UCSD-AML1 (cell line): Measurements from ENCODE around the gene ZYG11A.

ENCODE experiments used
- DNase-seq: peaks from one replicate; lab custom pipeline; 2025; ENCODE audit not compliant: unreplicated experiment; lab: John Stamatoyannopoulos, UW

Gene ZYG11A

DNA sequence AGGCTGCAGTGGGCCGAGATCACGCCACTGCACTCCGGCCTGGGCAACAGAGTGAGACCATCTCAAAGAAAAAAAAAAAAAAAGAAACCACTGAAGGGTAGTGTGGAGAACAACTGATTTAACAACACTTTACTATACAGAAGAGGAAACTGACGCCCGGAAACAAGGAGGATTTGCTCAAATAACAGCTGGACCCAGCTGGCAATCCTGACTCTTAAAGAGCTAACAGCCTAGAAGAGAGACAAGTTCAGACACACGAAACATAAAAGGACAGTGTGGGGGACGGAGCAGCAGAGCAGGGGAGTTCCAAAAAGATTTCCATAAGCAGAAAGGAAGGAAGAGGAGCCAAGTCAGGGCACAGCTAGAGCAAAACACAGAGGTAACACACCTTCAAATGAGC lies 74.6 kb downstream of the ZYG11A start:
- no peak for DNase-seq

DNA sequence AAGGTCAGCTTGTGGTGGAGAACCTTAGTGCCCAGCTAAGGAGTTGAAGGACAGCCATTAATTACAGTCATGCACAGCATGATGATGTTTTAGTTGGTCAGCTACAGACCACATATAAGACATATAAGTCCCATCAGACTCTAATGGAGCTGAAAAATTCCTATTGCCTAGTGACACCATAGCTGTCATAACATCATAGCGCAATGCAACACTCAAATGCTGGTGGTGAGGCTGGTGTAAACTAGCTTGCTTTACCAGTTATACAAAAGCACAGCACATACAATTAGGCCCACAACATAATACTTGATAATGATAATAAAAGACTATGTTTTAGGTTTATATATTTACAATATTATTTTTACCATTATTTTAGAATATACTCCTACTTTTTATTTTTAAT lies 75.0 kb downstream of the ZYG11A start:
- DNase-seq = no peak

DNA sequence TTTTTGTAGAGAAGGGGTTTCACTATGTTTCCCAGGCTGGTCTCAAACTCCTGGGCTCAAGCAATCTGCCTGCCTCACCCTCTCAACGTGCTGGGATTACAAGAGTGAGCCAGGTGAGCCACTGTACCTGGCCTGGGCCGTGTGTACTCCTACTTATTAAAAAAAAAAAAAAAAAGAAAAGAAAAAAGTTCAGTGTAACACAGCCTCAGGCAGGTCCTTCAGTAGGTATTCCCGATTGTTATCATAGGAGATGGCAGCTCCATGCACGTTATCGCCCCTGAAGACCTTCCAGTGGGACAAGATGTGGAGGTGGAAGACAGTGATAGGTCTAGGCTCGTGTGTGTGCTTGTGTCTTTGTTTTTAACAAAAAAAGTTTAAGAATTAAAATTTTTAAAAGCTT lies 75.6 kb downstream of the ZYG11A start:
- no peak for DNase-seq

DNA sequence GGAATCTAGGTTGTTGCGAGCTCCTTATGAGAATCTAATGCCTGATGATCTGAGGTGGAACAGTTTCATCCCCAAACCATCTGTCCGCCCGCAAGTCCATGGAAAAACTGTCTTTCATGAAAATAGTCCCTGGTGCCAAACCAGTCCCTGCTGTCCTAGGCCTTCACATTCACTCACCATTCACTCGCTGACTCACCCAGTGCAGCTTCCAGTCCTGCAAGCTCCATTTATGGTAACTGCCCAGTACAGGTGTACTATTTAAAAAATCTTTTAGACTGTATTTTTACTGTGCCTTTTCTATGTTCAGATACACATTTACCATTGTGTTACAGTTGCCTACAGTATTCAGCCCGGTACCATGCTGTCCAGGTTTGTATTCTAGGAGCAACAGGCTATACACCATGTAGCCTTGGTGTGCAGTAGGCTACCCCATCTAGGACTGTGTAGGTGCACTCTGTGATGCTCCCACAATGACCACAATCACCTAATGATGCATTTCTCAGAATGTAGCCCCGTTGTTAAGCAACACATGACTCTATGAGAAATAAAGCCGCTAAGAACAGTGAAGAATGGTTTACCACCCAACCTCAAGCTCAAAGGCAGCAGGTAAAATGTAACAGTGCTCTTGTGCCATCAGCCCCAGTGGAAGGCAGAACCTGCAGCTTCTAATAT lies 76.6 kb downstream of the ZYG11A start:
- DNase-seq = no peak

DNA sequence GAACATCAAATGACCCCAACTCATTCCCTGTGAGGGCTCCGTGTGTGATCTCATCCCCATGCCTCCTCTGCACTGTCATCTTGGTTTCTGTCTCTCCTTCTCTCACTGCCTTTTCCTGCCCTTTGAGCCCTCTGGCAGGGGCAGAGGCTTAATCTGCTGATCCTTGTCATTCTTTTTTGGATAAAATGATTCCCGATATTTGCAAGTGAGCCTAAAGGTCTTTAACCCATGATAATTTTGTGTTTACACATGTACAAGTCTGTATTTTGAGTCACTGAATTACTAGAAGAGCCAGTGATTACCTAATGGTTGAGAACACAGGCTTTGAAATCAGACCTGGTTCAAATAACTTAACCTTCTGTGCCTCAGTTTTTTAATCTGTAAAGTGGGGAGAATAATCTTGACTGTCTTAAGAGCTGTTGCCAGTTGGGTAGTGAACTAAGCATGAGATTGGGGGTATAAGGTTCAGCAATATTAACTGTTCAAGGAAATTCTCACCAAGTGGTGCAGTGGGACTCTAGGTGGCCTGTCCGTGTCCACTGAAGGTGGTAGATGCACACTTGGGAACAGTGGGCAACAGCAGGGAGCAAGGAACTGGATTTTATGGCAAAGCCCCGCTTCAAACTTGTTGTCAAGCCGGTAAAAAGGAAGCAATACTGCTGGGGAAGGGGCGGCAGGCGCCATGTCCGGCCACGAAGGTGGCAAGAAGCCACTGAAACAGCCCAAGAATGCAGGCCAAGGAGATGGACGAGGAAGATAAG lies 77.3 kb downstream of the ZYG11A start:
- no peak for DNase-seq

DNA sequence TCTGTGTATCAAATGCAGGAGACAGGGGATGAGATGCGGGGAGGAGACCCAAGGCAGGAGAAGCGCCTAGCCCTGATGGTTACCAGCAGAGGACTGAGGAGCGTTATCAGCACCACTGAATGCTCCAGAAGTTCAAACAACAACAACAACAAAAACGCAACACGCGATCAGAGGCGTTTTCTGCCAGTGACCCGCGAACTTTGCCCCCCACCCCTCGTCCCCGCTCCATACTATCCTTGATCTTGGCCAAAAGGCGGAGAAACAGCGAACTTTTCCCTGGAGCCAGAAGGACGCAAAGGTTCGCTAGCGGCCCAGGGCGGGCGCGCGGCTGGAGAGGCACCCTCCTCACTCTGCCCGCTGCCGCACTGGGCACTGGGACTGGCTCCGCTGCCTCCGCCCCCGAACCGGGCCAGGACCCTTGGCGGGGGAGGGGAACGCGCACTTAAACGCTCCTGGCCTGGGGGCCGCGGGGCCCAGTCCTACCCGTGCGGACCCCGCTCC lies 78.3 kb downstream of the ZYG11A start:
- DNase-seq = no peak

DNA sequence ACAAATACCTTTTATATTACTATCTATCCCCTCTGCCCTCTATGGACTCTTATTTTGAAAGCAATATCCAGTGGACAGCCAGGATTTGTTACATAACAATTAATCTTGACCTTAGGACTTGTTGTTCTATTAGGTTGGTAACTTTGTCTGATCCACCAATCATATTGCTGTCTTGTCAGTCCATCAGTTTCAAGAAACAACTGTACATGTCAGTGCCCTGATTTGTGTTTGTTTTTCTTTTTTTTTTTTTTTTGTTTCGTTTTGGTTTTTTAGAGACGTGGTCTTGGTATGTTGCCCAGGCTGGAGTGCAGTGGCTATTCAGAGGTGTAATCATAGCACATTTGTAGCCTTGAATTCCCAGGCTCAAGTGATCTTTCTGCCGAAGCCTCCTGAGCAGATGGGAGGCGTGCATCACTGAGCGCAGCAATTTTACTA lies 83.0 kb downstream of the ZYG11A start:
- DNase-seq = no peak

DNA sequence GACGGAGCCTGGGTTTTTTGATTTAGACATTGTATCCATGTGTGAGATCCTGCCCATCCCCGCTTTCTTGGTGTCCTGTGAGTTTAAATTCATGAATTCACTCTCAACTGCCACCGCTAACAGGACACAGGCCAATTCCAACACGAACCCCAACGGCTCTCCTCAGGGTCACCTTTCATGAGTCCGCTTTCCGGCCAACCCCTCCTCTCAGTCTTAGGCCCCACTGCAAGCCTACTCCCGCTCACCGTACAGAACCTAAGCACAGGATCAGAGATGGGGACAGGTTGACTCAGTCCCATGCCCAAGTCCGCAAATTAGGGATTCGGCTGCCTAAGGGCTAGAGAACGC lies 84.3 kb downstream of the ZYG11A start:
- DNase-seq = no peak

DNA sequence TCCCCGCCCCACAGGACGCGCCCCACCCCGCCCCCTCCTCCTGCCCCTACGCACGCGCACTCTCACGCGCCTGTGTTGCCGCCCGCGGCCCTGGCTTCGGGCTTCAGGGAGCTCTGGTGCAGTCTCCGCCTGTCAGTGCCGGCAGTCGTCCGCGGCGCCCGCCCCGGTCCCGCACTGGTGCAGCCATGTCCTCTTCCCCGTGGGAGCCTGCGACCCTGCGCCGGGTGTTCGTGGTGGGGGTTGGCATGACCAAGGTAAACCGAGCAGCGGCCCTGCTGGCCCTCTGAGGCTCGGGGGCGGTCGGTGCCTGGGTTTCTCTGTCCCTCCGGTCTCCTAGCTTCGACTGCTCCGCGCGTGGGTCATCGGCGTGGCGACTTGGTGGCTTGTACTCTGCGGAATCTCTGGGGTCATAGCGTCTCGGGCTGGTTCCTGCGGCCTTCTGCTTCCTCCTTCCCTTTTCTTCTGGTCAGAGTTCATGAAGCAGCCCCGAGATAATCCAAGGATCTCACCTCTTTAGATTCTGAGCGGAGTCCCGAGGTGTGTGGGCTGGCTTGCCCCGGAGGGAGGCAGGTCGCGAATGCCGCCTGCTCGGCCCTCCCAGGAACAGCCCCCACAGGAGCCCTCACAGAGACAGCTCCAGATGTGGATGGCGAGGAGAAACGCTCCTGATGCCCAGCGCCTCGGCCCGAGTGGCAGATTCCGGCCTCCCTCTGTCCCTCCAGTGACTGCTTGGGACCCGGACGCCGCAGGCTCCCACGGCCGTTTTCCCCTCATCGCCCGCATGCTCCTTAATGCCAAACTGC lies 84.9 kb downstream of the ZYG11A start, which contains the start of gene SCP2:
SCP2 (plus strand) TSS at position 65 of the 803 bp plus-strand sequence; CDS start at position 186, 121 bp downstream.
- DNase-seq = peak; percentile 71

DNA sequence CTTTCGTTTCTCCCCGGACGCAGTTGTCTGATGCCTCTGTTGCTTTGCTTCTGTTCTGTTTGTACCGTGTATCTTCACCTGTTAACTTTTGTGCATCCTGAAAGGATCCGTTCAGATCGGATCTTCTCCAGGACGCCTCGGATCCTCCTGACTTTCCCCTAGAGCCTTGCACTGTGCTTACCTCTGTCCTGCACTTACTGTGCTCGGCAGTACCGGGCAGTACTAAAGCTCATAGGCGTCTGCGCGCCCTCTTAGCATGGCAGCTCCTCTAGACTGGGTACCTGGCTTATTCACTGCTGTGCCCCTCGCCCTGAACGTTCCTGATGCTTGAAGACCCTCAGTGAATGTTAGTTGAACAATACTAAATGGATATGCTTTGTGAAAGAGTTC lies 85.5 kb downstream of the ZYG11A start:
- no peak for DNase-seq

DNA sequence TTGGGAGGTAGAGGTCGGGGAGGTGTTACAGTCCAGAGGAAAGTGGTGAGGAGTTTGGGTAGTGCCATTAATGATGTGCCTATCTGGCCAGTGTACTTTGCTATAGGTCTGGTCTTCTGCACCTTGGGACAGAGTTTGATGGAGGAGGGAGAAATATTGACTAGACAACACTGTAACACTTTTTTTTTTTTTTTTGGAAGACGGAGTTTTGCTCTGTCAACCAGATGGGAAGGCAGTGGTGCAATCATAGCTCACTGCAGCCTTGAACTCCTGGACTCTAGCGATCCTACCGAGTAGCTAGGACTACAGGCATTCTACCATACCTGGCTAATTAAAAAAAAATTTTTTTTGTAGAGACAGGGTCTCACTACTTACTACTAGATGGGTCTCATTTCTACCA lies 86.5 kb downstream of the ZYG11A start:
- no peak for DNase-seq

DNA sequence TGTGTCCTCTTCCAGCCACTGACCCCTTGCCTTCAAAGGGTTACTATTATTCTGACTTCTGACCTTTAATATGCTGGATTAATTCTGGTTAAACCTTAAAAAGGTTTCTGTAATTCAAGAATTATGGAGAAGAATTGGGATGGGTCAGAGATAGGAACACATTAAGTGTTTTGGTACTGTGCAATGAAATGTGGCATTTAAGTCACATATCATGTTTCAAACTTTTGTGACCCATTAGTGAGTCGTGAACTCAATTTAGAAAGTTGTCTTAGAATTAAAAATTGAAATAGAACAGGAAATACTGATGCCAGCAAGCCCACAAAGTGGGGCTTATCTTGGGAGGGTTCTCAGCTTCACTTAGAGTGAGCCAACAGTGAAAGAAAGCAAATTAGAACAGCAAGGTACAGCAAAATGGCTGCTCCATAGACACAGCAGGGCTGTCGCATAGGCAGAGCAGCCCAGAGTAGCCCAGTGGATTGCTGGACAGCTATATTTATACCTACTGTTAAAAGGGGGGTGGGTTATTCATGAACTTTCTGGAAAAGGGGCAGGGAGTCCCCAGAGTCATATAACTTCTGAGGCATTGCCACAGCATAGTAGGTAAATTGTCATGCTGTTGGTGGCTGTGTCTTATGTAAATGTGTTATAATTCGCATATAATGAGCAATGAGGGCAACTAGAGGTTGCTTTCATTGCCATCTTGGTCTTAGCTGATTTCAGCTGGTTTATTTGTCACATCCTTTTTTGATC lies 95.0 kb downstream of the ZYG11A start:
- no peak for DNase-seq

DNA sequence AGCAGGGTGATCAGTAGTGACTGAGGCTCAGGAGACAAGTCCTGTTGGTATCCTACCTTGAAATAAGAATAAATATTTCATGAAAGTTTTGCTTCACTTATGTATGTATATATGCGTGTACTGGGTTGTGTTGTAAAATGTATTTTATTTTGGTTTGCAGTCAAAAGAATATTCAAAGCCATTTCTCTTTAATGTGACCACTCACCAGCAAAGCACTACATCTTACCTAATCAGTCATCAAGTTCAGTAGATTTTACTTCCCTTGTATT lies 95.6 kb downstream of the ZYG11A start:
- no peak for DNase-seq

DNA sequence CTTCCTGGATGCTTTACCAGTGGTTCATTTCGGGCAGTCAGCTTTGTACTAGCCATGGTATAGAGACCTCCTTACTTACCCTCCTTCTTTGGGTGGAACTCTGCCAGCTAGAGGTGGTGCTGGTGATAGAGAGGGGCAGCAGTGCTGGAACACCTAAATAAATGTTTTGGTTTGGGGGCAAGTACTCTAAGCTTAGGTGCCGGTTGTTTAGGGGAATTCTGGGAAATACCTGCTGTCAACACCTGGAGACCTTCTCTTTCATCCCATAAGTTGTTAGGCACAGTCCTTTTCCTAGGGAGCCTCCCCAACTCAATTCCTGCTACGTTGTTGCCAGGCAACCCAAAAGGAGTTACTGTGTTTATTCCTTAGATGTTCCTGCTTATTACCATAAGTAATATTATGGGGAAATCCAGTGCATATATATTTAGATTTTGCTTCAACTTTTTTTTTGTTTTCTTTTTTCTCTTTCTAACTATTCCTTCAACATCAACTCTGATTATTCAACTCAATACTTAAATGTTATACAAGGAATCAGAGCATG lies 101.4 kb downstream of the ZYG11A start:
- no peak for DNase-seq

DNA sequence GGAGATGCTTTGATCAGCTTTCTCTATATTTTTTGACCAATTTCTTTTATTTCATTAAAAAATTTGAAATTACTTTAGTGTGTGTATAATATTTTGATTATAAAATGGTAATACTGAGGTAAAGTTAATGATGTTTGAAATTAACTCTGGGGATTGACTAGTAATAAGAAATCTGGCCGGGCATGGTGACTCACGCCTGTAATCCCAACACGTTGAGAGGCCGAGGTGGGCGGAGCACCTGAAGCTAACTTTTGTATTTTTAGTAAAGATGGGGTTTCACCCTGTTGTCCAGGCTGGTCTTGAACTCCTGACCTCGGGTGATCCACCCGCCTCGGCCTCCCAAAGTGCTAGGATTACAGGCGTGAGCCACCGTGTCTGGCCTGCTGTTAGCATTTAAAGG lies 102.0 kb downstream of the ZYG11A start:
- DNase-seq = no peak
